ENCODE results near the gene ZNF225.

ZNF225 gene

GRCh38 chr19:44113138-44113783 is at the start of gene ZNF225:
Gene ZNF225, plus strand, starts transcription at chr19:44113399. Its CDS starts 2,429 bp downstream, at chr19:44115828.
- Histone ChIP-seq H3K4me3 (ENCODE audit: low read length in 2 of 2) (peak within 1 kb of the TSS; percentile 85 to 89), H3K27ac (ENCODE audit: low read length) (peak within 1 kb of the TSS; percentile 77), H3K4me1 (ENCODE audit: control insufficient read depth, insufficient read depth, low read length) (peaks cover 12% of the 10 kb centered on the region), H3K36me3 (ENCODE audit: control insufficient read depth in 2 of 2, insufficient read depth in 2 of 2, low read length in 2 of 2) (peaks cover 13% of the 10 kb centered on the region in 2 donors), H3K9ac (ENCODE audit: low read length in 2 of 2) (peak within 1 kb of the TSS; percentile 87 to 92), H3K27me3 (ENCODE audit: control insufficient read depth in 1 of 2, insufficient read depth in 2 of 2, low read length in 2 of 2) (no peaks in the 10 kb centered on the region), H3K9me3 (ENCODE audit: control insufficient read depth in 2 of 2, low read length in 2 of 2) (peaks cover 7 to 8% of the 10 kb centered on the region in 2 donors)

- Histone ChIP-seq H3K4me3 (ENCODE audit: low read length in 2 of 2) (peak overlapping the region in 1 of 2 donors; percentile 54), H3K4me1 (ENCODE audit: control insufficient read depth, insufficient read depth, low read length) (no peaks in the 10 kb centered on the region), H3K27me3 (ENCODE audit: control insufficient read depth in 1 of 2, insufficient read depth in 2 of 2, low read length in 2 of 2) (no peaks in the 10 kb centered on the region), H3K36me3 (ENCODE audit: control insufficient read depth in 2 of 2, insufficient read depth in 2 of 2, low read length in 2 of 2) (peaks cover 50 to 52% of the 10 kb centered on the region in 2 donors), H3K27ac (ENCODE audit: low read length) (no peak overlapping the region), H3K9ac (ENCODE audit: low read length in 2 of 2) (no peak overlapping the region), H3K9me3 (ENCODE audit: control insufficient read depth in 2 of 2, low read length in 2 of 2) (peaks cover 28 to 29% of the 10 kb centered on the region in 2 donors)
These were observed 46.9 kb upstream of the ZNF225 start for GRCh38 chr19:44066305-44066704.

GRCh38 chr19:44069415-44069814 is 43.8 kb upstream of the ZNF225 start:
- H3K9me3 ChIP-seq (ENCODE audit: control insufficient read depth in 2 of 2, low read length in 2 of 2): peaks cover 21 to 25% of the 10 kb centered on the region in 2 donors
- peaks cover 7% of the 10 kb centered on the region for H3K4me1 ChIP-seq (ENCODE audit: control insufficient read depth, insufficient read depth, low read length)

GRCh38 chr19:44071824-44072542 is 41.2 kb upstream of the ZNF225 start, which contains the start of gene ZNF284:
Gene ZNF284, plus strand, starts transcription at chr19:44072159. Its CDS starts 4,231 bp downstream, at chr19:44076390.
- H3K9me3 ChIP-seq (ENCODE audit: control insufficient read depth in 2 of 2, low read length in 2 of 2): peaks cover 7% of the 10 kb centered on the region in 2 donors
- peak within 1 kb of the TSS; percentile 59 to 74 for H3K9ac ChIP-seq (ENCODE audit: low read length in 2 of 2)
- H3K27ac ChIP-seq (ENCODE audit: low read length): peak within 1 kb of the TSS; percentile 37

More at GRCh38 chr19:44069415-44069814, 43.8 kb upstream of the ZNF225 start:
- Histone ChIP-seq H3K36me3 (ENCODE audit: control insufficient read depth in 2 of 2, insufficient read depth in 2 of 2, low read length in 2 of 2) (peaks cover 22 to 25% of the 10 kb centered on the region in 2 donors), H3K9ac (ENCODE audit: low read length in 2 of 2) (no peak overlapping the region), H3K27me3 (ENCODE audit: control insufficient read depth in 1 of 2, insufficient read depth in 2 of 2, low read length in 2 of 2) (no peaks in the 10 kb centered on the region), H3K27ac (ENCODE audit: low read length) (no peak overlapping the region), H3K4me3 (ENCODE audit: low read length in 2 of 2) (no peak overlapping the region)

GRCh38 chr19:44072543-44073401 is 40.4 kb upstream of the ZNF225 start:
- Histone ChIP-seq H3K4me3 (ENCODE audit: low read length in 2 of 2) (peak overlapping the region; percentile 58 to 96), H3K36me3 (ENCODE audit: control insufficient read depth in 2 of 2, insufficient read depth in 2 of 2, low read length in 2 of 2) (peaks cover 3 to 5% of the 10 kb centered on the region in 2 donors), H3K4me1 (ENCODE audit: control insufficient read depth, insufficient read depth, low read length) (peaks cover 7% of the 10 kb centered on the region), H3K27me3 (ENCODE audit: control insufficient read depth in 1 of 2, insufficient read depth in 2 of 2, low read length in 2 of 2) (no peaks in the 10 kb centered on the region), H3K9ac (ENCODE audit: low read length in 2 of 2) (peak overlapping the region; percentile 59 to 74), H3K27ac (ENCODE audit: low read length) (no peak overlapping the region), H3K9me3 (ENCODE audit: control insufficient read depth in 2 of 2, low read length in 2 of 2) (peaks cover 0 to 2% of the 10 kb centered on the region in 2 donors)

More at GRCh38 chr19:44071824-44072542, 41.2 kb upstream of the ZNF225 start, which contains the start of gene ZNF284:
- Histone ChIP-seq H3K36me3 (ENCODE audit: control insufficient read depth in 2 of 2, insufficient read depth in 2 of 2, low read length in 2 of 2) (peaks cover 5 to 7% of the 10 kb centered on the region in 2 donors), H3K27me3 (ENCODE audit: control insufficient read depth in 1 of 2, insufficient read depth in 2 of 2, low read length in 2 of 2) (no peaks in the 10 kb centered on the region), H3K4me3 (ENCODE audit: low read length in 2 of 2) (peak within 1 kb of the TSS; percentile 58 to 96), H3K4me1 (ENCODE audit: control insufficient read depth, insufficient read depth, low read length) (peaks cover 7% of the 10 kb centered on the region)

- Histone ChIP-seq H3K9ac (ENCODE audit: low read length in 2 of 2) (no peak overlapping the region), H3K27me3 (ENCODE audit: control insufficient read depth in 1 of 2, insufficient read depth in 2 of 2, low read length in 2 of 2) (no peaks in the 10 kb centered on the region), H3K4me3 (ENCODE audit: low read length in 2 of 2) (no peak overlapping the region), H3K4me1 (ENCODE audit: control insufficient read depth, insufficient read depth, low read length) (peaks cover 7% of the 10 kb centered on the region), H3K9me3 (ENCODE audit: control insufficient read depth in 2 of 2, low read length in 2 of 2) (no peaks in the 10 kb centered on the region), H3K27ac (ENCODE audit: low read length) (no peak overlapping the region), H3K36me3 (ENCODE audit: control insufficient read depth in 2 of 2, insufficient read depth in 2 of 2, low read length in 2 of 2) (peaks cover 8 to 16% of the 10 kb centered on the region in 2 donors)
These were observed 36.9 kb upstream of the ZNF225 start for GRCh38 chr19:44076325-44076724.

GRCh38 chr19:44092108-44092507 is 21.1 kb upstream of the ZNF225 start:
- Histone ChIP-seq H3K27me3 (ENCODE audit: control insufficient read depth in 1 of 2, insufficient read depth in 2 of 2, low read length in 2 of 2) (no peaks in the 10 kb centered on the region), H3K4me3 (ENCODE audit: low read length in 2 of 2) (no peak overlapping the region), H3K36me3 (ENCODE audit: control insufficient read depth in 2 of 2, insufficient read depth in 2 of 2, low read length in 2 of 2) (peaks cover 0 to 4% of the 10 kb centered on the region in 2 donors), H3K27ac (ENCODE audit: low read length) (no peak overlapping the region), H3K9ac (ENCODE audit: low read length in 2 of 2) (no peak overlapping the region), H3K9me3 (ENCODE audit: control insufficient read depth in 2 of 2, low read length in 2 of 2) (no peaks in the 10 kb centered on the region), H3K4me1 (ENCODE audit: control insufficient read depth, insufficient read depth, low read length) (no peaks in the 10 kb centered on the region)

- H3K27ac ChIP-seq (ENCODE audit: low read length): peak within 1 kb of the TSS; percentile 47
These were observed 19.1 kb upstream of the ZNF225 start, which contains the start of gene ZNF224 for GRCh38 chr19:44093931-44094765. Gene ZNF224, plus strand, starts transcription at chr19:44094361. Its CDS starts 3,513 bp downstream, at chr19:44097874.

GRCh38 chr19:44107751-44108150 is 5.4 kb upstream of the ZNF225 start:
- Histone ChIP-seq H3K4me1 (ENCODE audit: control insufficient read depth, insufficient read depth, low read length) (peaks cover 5% of the 10 kb centered on the region), H3K4me3 (ENCODE audit: low read length in 2 of 2) (no peak overlapping the region), H3K36me3 (ENCODE audit: control insufficient read depth in 2 of 2, insufficient read depth in 2 of 2, low read length in 2 of 2) (peaks cover 25 to 36% of the 10 kb centered on the region in 2 donors), H3K9ac (ENCODE audit: low read length in 2 of 2) (no peak overlapping the region), H3K27me3 (ENCODE audit: control insufficient read depth in 1 of 2, insufficient read depth in 2 of 2, low read length in 2 of 2) (no peaks in the 10 kb centered on the region), H3K9me3 (ENCODE audit: control insufficient read depth in 2 of 2, low read length in 2 of 2) (peaks cover 25 to 27% of the 10 kb centered on the region in 2 donors), H3K27ac (ENCODE audit: low read length) (no peak overlapping the region)

More at GRCh38 chr19:44093931-44094765, 19.1 kb upstream of the ZNF225 start, which contains the start of gene ZNF224:
- Histone ChIP-seq H3K36me3 (ENCODE audit: control insufficient read depth in 2 of 2, insufficient read depth in 2 of 2, low read length in 2 of 2) (peaks cover 4 to 20% of the 10 kb centered on the region in 2 donors), H3K27me3 (ENCODE audit: control insufficient read depth in 1 of 2, insufficient read depth in 2 of 2, low read length in 2 of 2) (no peaks in the 10 kb centered on the region), H3K9me3 (ENCODE audit: control insufficient read depth in 2 of 2, low read length in 2 of 2) (no peaks in the 10 kb centered on the region), H3K9ac (ENCODE audit: low read length in 2 of 2) (peak within 1 kb of the TSS; percentile 72 to 80), H3K4me1 (ENCODE audit: control insufficient read depth, insufficient read depth, low read length) (no peaks in the 10 kb centered on the region), H3K4me3 (ENCODE audit: low read length in 2 of 2) (peak within 1 kb of the TSS; percentile 87 to 94)

Data from stomach smooth muscle (tissue), 2 donors.